Measurements from ENCODE around the gene SLC22A12.

Gene SLC22A12

GRCh38 chr11:64607381-64607985 lies 16.5 kb downstream of the SLC22A12 start:
- Mint-ChIP-seq H3K9me3 (no peaks in the 10 kb centered on the region), H3K36me3 (ENCODE audit: low read depth) (no peaks in the 10 kb centered on the region), H3K27me3 (ENCODE audit: low read depth) (peaks cover 3% of the 10 kb centered on the region), H3K4me1 (peaks cover 24% of the 10 kb centered on the region), H3K27ac (peak overlapping the region in 1 of 3 experiments; percentile 86), H3K4me3 (no peak overlapping the region)
- TF ChIP-seq CTCF (IDR thresholded peaks at IDR 0.05; ENCODE audit: unreplicated experiment in 3 of 3), result no peak

- no peak for TF ChIP-seq CTCF (IDR thresholded peaks at IDR 0.05; ENCODE audit: unreplicated experiment in 3 of 3)
- peak overlapping the region in 1 of 3 experiments; percentile 26 for H3K4me3 Mint-ChIP-seq
- H3K4me1 Mint-ChIP-seq, result peaks cover 24% of the 10 kb centered on the region
- peaks cover 3% of the 10 kb centered on the region for H3K27me3 Mint-ChIP-seq (ENCODE audit: low read depth)
- H3K36me3 Mint-ChIP-seq (ENCODE audit: low read depth), result no peaks in the 10 kb centered on the region
- peak overlapping the region; percentile 76 to 91 (median 86) for H3K27ac Mint-ChIP-seq
- H3K9me3 Mint-ChIP-seq, result no peaks in the 10 kb centered on the region
Measured at GRCh38 chr11:64608046-64608445, 17.0 kb downstream of the SLC22A12 start.

- peak overlapping the region; percentile 76 to 91 (median 86) for H3K27ac Mint-ChIP-seq
- H3K4me1 Mint-ChIP-seq, result peaks cover 24% of the 10 kb centered on the region
- TF ChIP-seq CTCF (IDR thresholded peaks at IDR 0.05; ENCODE audit: unreplicated experiment in 3 of 3), result no peak
- H3K9me3 Mint-ChIP-seq, result no peaks in the 10 kb centered on the region
- peaks cover 3% of the 10 kb centered on the region for H3K27me3 Mint-ChIP-seq (ENCODE audit: low read depth)
- peaks cover 4% of the 10 kb centered on the region for H3K36me3 Mint-ChIP-seq (ENCODE audit: low read depth)
- H3K4me3 Mint-ChIP-seq, result peak overlapping the region; percentile 8 to 45 (median 26)
Measured at GRCh38 chr11:64608636-64609035, 17.6 kb downstream of the SLC22A12 start.

- H3K9me3 Mint-ChIP-seq, result no peaks in the 10 kb centered on the region
- H3K4me3 Mint-ChIP-seq, result no peak overlapping the region
- H3K4me1 Mint-ChIP-seq, result peaks cover 24% of the 10 kb centered on the region
- peaks cover 3% of the 10 kb centered on the region for H3K27me3 Mint-ChIP-seq (ENCODE audit: low read depth)
- no peak for TF ChIP-seq CTCF (IDR thresholded peaks at IDR 0.05; ENCODE audit: unreplicated experiment in 3 of 3)
- peaks cover 7% of the 10 kb centered on the region for H3K36me3 Mint-ChIP-seq (ENCODE audit: low read depth)
- H3K27ac Mint-ChIP-seq, result peak overlapping the region; percentile 16 to 76 (median 70)
Measured at GRCh38 chr11:64609436-64610047, 18.5 kb downstream of the SLC22A12 start.

- peaks cover 21% of the 10 kb centered on the region for H3K4me1 Mint-ChIP-seq
- peaks cover 14% of the 10 kb centered on the region for H3K36me3 Mint-ChIP-seq (ENCODE audit: low read depth)
- peak overlapping the region in 2 of 3 experiments; percentile 51 to 59 for H3K27ac Mint-ChIP-seq
- no peaks in the 10 kb centered on the region for H3K9me3 Mint-ChIP-seq
- H3K4me3 Mint-ChIP-seq, result no peak overlapping the region
- peaks cover 3% of the 10 kb centered on the region for H3K27me3 Mint-ChIP-seq (ENCODE audit: low read depth)
- TF ChIP-seq CTCF (IDR thresholded peaks at IDR 0.05; ENCODE audit: unreplicated experiment in 3 of 3), result no peak
Measured at GRCh38 chr11:64610596-64610995, 19.6 kb downstream of the SLC22A12 start.

GRCh38 chr11:64611176-64611575 lies 20.2 kb downstream of the SLC22A12 start:
- peaks cover 3% of the 10 kb centered on the region for H3K27me3 Mint-ChIP-seq (ENCODE audit: low read depth)
- H3K27ac Mint-ChIP-seq, result peak overlapping the region in 2 of 3 experiments; percentile 51 to 59
- H3K4me3 Mint-ChIP-seq, result no peak overlapping the region
- peaks cover 16% of the 10 kb centered on the region for H3K4me1 Mint-ChIP-seq
- H3K36me3 Mint-ChIP-seq (ENCODE audit: low read depth), result peaks cover 19% of the 10 kb centered on the region
- H3K9me3 Mint-ChIP-seq, result no peaks in the 10 kb centered on the region
- TF ChIP-seq CTCF (IDR thresholded peaks at IDR 0.05; ENCODE audit: unreplicated experiment in 3 of 3), result no peak
